Measurements from ENCODE around the gene HNRNPH2. TPM values are rescaled to one million over a fixed set of nuclear protein-coding genes. Genes with fewer than 3 reads are reported as not detected.

Gene HNRNPH2
- 10 to 100 TPM; 31.5 to 31.9 TPM for total RNA-seq

- DNase-seq, result peak; percentile 94
- H3K4me3 Mint-ChIP-seq, result peak within 1 kb of the TSS; percentile 99
- H3K36me3 Mint-ChIP-seq (ENCODE audit: low read depth), result peaks cover 18% of the 10 kb centered on the region
- H3K4me1 Mint-ChIP-seq (ENCODE audit: low read depth), result peaks cover 28% of the 10 kb centered on the region
- CTCF ChIA-PET, result no interaction called here
- peak within 1 kb of the TSS; percentile 95 for H3K27ac Mint-ChIP-seq
- no peaks in the 10 kb centered on the region for H3K9me3 Mint-ChIP-seq
- no peaks in the 10 kb centered on the region for H3K27me3 Mint-ChIP-seq (ENCODE audit: low read depth)
- intact Hi-C loops (cut with micrococcal nuclease), result loop anchor here (1.0 to 10.0 kb wide), 9 partner anchors 10 to 588 kb away; partner anchors contain the start of genes ARMCX2, CSTF2, TIMM8A and TRMT2B
These were observed at the start of gene HNRNPH2, which contains the start of gene GLA for GRCh38 chrX:101407748-101408531. TSS of gene HNRNPH2 (plus strand) at chrX:101408222. CDS start at chrX:101411989, 3,767 bp downstream. TSS of gene GLA (minus strand) at chrX:101407925. CDS start at chrX:101407903, 22 bp downstream.

- H3K36me3 Mint-ChIP-seq (ENCODE audit: low read depth), result no peaks in the 10 kb centered on the region
- no peak overlapping the region for H3K27ac Mint-ChIP-seq
- CTCF ChIA-PET, result no interaction called here
- DNase-seq, result no peak
- no peaks in the 10 kb centered on the region for H3K27me3 Mint-ChIP-seq (ENCODE audit: low read depth)
- H3K4me1 Mint-ChIP-seq (ENCODE audit: low read depth), result no peaks in the 10 kb centered on the region
- H3K9me3 Mint-ChIP-seq, result no peaks in the 10 kb centered on the region
- intact Hi-C loops (cut with micrococcal nuclease), result no loop called here
- H3K4me3 Mint-ChIP-seq, result no peak overlapping the region
These were observed 48.1 kb upstream of the HNRNPH2 start for GRCh38 chrX:101359966-101360365.

- H3K27ac Mint-ChIP-seq, result no peak overlapping the region
- H3K36me3 Mint-ChIP-seq (ENCODE audit: low read depth), result no peaks in the 10 kb centered on the region
- intact Hi-C loops (cut with micrococcal nuclease), result no loop called here
- no peaks in the 10 kb centered on the region for H3K4me1 Mint-ChIP-seq (ENCODE audit: low read depth)
- H3K27me3 Mint-ChIP-seq (ENCODE audit: low read depth), result no peaks in the 10 kb centered on the region
- CTCF ChIA-PET, result no interaction called here
- no peak for DNase-seq
- H3K4me3 Mint-ChIP-seq, result no peak overlapping the region
- H3K9me3 Mint-ChIP-seq, result no peaks in the 10 kb centered on the region
These were observed 47.6 kb upstream of the HNRNPH2 start for GRCh38 chrX:101360390-101360789.

- intact Hi-C loops (cut with micrococcal nuclease), result no loop called here
- Mint-ChIP-seq H3K4me3 (no peak overlapping the region), H3K36me3 (ENCODE audit: low read depth) (no peaks in the 10 kb centered on the region), H3K27me3 (ENCODE audit: low read depth) (no peaks in the 10 kb centered on the region), H3K4me1 (ENCODE audit: low read depth) (no peaks in the 10 kb centered on the region), H3K9me3 (no peaks in the 10 kb centered on the region), H3K27ac (no peak overlapping the region)
- CTCF ChIA-PET, result no interaction called here
- no peak for DNase-seq
These were observed 45.9 kb upstream of the HNRNPH2 start for GRCh38 chrX:101362116-101362515.

GRCh38 chrX:101362757-101363156, 45.3 kb upstream of the HNRNPH2 start:
- Mint-ChIP-seq H3K4me3 (no peak overlapping the region), H3K27me3 (ENCODE audit: low read depth) (no peaks in the 10 kb centered on the region), H3K27ac (no peak overlapping the region), H3K36me3 (ENCODE audit: low read depth) (no peaks in the 10 kb centered on the region), H3K4me1 (ENCODE audit: low read depth) (no peaks in the 10 kb centered on the region), H3K9me3 (no peaks in the 10 kb centered on the region)
- DNase-seq, result no peak
- CTCF ChIA-PET, result no interaction called here
- intact Hi-C loops (cut with micrococcal nuclease), result no loop called here

- H3K9me3 Mint-ChIP-seq, result no peaks in the 10 kb centered on the region
- H3K27ac Mint-ChIP-seq, result no peak overlapping the region
- intact Hi-C loops (cut with micrococcal nuclease), result no loop called here
- H3K4me3 Mint-ChIP-seq, result no peak overlapping the region
- DNase-seq, result no peak
- no peaks in the 10 kb centered on the region for H3K36me3 Mint-ChIP-seq (ENCODE audit: low read depth)
- no peaks in the 10 kb centered on the region for H3K27me3 Mint-ChIP-seq (ENCODE audit: low read depth)
- no peaks in the 10 kb centered on the region for H3K4me1 Mint-ChIP-seq (ENCODE audit: low read depth)
- CTCF ChIA-PET, result no interaction called here
These were observed 42.7 kb upstream of the HNRNPH2 start for GRCh38 chrX:101365301-101365795.

GRCh38 chrX:101368800-101369199, 39.2 kb upstream of the HNRNPH2 start:
- H3K36me3 Mint-ChIP-seq (ENCODE audit: low read depth), result no peaks in the 10 kb centered on the region

GRCh38 chrX:101369687-101370086, 38.3 kb upstream of the HNRNPH2 start:
- intact Hi-C loops (cut with micrococcal nuclease), result no loop called here
- H3K27me3 Mint-ChIP-seq (ENCODE audit: low read depth), result no peaks in the 10 kb centered on the region
- no peak overlapping the region for H3K4me3 Mint-ChIP-seq
- no peaks in the 10 kb centered on the region for H3K9me3 Mint-ChIP-seq
- CTCF ChIA-PET, result no interaction called here
- DNase-seq, result no peak
- no peaks in the 10 kb centered on the region for H3K36me3 Mint-ChIP-seq (ENCODE audit: low read depth)
- no peaks in the 10 kb centered on the region for H3K4me1 Mint-ChIP-seq (ENCODE audit: low read depth)
- H3K27ac Mint-ChIP-seq, result no peak overlapping the region

More at GRCh38 chrX:101368800-101369199, 39.2 kb upstream of the HNRNPH2 start:
- intact Hi-C loops (cut with micrococcal nuclease), result no loop called here
- no peak overlapping the region for H3K4me3 Mint-ChIP-seq
- CTCF ChIA-PET, result interaction anchor here (0.6 kb wide), 1 partner anchor 13 kb away, joined by 3 read pairs; no protein-coding TSS in a partner anchor
- no peaks in the 10 kb centered on the region for H3K4me1 Mint-ChIP-seq (ENCODE audit: low read depth)
- H3K27ac Mint-ChIP-seq, result no peak overlapping the region
- H3K9me3 Mint-ChIP-seq, result no peaks in the 10 kb centered on the region
- no peak for DNase-seq
- H3K27me3 Mint-ChIP-seq (ENCODE audit: low read depth), result no peaks in the 10 kb centered on the region

GRCh38 chrX:101370888-101371504, 37.0 kb upstream of the HNRNPH2 start:
- Mint-ChIP-seq H3K27me3 (ENCODE audit: low read depth) (no peaks in the 10 kb centered on the region), H3K9me3 (no peaks in the 10 kb centered on the region), H3K27ac (no peak overlapping the region), H3K36me3 (ENCODE audit: low read depth) (no peaks in the 10 kb centered on the region), H3K4me3 (no peak overlapping the region), H3K4me1 (ENCODE audit: low read depth) (no peaks in the 10 kb centered on the region)
- CTCF ChIA-PET, result no interaction called here
- intact Hi-C loops (cut with micrococcal nuclease), result no loop called here
- no peak for DNase-seq

- H3K27ac Mint-ChIP-seq, result no peak overlapping the region
- no peaks in the 10 kb centered on the region for H3K36me3 Mint-ChIP-seq (ENCODE audit: low read depth)
- no peaks in the 10 kb centered on the region for H3K4me1 Mint-ChIP-seq (ENCODE audit: low read depth)
- intact Hi-C loops (cut with micrococcal nuclease), result no loop called here
- H3K9me3 Mint-ChIP-seq, result no peaks in the 10 kb centered on the region
- H3K4me3 Mint-ChIP-seq, result no peak overlapping the region
- no peaks in the 10 kb centered on the region for H3K27me3 Mint-ChIP-seq (ENCODE audit: low read depth)
- DNase-seq, result no peak
- CTCF ChIA-PET, result no interaction called here
These were observed 30.5 kb upstream of the HNRNPH2 start for GRCh38 chrX:101377547-101377946.

- Mint-ChIP-seq H3K27me3 (ENCODE audit: low read depth) (no peaks in the 10 kb centered on the region), H3K27ac (no peak overlapping the region), H3K9me3 (no peaks in the 10 kb centered on the region), H3K36me3 (ENCODE audit: low read depth) (no peaks in the 10 kb centered on the region), H3K4me3 (no peak overlapping the region), H3K4me1 (ENCODE audit: low read depth) (no peaks in the 10 kb centered on the region)
- DNase-seq, result no peak
- intact Hi-C loops (cut with micrococcal nuclease), result no loop called here
- CTCF ChIA-PET, result interaction anchor here (0.6 kb wide), 1 partner anchor 28 kb away, joined by 3 read pairs; no protein-coding TSS in a partner anchor
These were observed 24.3 kb upstream of the HNRNPH2 start for GRCh38 chrX:101383679-101384205.

GRCh38 chrX:101385026-101385684, 22.9 kb upstream of the HNRNPH2 start:
- DNase-seq, result no peak
- no peak overlapping the region for H3K4me3 Mint-ChIP-seq
- H3K27me3 Mint-ChIP-seq (ENCODE audit: low read depth), result no peaks in the 10 kb centered on the region
- intact Hi-C loops (cut with micrococcal nuclease), result no loop called here
- no peak overlapping the region for H3K27ac Mint-ChIP-seq
- H3K36me3 Mint-ChIP-seq (ENCODE audit: low read depth), result no peaks in the 10 kb centered on the region
- no peaks in the 10 kb centered on the region for H3K4me1 Mint-ChIP-seq (ENCODE audit: low read depth)
- H3K9me3 Mint-ChIP-seq, result no peaks in the 10 kb centered on the region
- CTCF ChIA-PET, result interaction anchor here (0.6 kb wide), 1 partner anchor 26 kb away, joined by 5 read pairs; no protein-coding TSS in a partner anchor
